NK-92 treated with Interleukin-12 subunit alpha and Interleukin-12 subunit beta, amount 100 ng/mL, for 24 hours (cell line): Measurements from ENCODE around the gene SMARCA4.

Source experiments
- DNase-seq: peaks from one replicate; lab custom pipeline; 2025; lab: John Stamatoyannopoulos, UW

SMARCA4 gene

DNA sequence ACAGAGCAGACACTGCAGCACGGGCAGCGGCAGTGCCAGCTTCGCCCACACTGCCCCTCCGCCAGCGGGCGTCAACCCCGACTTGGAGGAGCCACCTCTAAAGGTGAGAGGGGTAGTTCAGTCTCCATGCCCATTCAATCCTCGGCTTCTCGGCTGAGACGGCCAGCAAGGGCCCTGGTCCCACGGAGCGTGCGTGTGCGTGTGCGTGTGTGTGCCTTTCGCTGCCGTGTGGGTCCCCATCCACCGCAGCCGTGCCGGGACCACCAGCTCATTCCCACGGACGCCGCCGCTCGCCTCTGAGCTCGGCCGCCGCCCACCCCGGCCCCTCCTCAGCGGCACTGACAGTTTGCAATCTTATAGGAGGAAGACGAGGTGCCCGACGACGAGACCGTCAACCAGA is 72.9 kb downstream of the SMARCA4 start:
- no peak for DNase-seq

DNA sequence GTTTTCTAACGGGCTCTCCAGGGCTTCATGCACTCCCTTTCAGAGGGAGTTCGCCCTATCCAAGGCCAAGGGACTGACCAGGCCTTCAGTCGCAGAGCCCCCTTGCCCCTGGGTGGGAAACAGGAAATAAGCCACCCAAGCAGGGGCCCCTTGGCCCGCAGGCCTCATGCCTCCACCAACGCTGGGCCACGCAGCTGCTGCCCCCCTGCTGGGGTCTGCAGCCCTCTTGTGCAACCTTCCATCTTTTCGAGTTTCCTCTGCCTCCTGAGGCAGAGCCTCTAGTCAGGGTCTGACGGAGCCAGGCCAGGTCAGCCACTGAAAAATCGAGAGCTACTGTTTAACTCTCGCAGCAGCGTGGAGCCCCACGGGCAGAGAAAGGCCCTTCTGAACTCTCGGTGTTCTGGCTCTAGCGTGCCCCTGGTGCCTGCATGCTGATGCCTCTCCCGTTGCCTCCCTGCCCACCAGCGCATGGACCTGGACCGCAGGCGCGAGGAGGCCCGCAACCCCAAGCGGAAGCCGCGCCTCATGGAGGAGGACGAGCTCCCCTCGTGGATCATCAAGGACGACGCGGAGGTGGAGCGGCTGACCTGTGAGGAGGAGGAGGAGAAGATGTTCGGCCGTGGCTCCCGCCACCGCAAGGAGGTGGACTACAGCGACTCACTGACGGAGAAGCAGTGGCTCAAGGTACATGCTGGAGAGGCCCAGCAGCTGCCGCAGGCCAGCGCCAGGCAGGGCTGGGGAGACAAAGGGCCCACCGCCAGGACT is 73.8 kb downstream of the SMARCA4 start:
- no peak for DNase-seq

DNA sequence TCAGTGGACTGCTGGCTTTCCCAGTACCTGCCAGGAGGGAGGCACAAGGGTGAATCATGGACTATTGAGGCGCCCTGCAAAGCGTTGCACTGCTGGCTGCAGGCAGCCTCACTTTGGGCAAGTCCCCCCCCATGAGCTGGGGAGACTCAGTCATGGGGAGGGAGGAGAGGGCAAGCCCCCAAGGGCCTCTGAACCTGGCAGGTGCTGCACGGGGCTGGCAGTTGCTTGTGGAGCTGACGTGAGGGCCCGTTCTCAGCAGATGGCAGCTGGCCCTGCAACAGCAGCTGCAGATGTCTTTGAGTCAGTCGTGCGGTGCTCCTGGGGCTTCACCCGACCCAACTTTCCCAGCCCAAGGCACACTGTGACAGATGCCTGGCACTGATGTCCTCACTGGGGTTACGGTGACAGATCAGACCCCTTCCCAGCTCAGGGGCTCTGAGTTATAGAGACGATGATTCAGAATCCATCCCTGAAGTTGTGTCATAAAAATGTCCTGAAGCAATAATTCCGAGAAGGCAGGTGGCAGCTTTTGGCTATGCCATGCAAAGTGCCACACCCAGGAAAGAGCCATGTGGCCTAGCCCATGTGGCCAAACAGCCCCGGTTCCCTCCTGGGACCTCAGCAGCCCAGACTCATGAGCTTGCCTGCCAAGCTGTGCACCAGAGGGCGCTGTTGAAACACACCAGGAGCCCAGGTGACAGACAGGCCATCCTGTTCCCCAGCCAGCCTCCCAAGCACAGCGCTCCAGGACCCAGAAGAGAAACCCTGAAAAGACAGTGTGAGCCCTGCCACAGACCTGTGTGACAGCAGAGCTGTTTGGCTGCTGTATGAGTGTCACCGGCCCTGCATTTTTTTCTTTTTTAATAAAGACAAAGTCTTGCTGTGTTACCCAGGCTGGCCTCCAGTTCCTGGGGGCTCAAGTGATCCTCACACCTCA is 74.9 kb downstream of the SMARCA4 start:
- DNase-seq = peak; percentile 62

DNA sequence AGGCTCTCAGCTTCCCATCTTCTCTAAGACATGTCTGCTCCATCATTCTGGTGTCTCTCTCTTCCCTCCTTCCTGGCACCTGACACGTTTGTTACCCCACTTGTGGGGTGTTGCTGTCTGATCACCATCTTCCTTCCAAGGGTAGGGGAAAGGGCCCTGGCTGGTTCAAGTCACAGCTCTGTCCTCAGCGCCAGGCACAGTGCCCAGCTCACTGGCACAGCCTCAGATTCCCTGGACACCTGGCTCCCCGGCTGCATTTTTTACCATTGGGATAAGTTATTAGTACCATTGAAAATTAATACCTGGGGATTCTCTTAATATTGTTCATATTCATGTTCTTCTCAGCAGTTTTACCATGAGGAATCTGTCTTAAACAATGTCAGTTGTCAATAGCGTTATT is 77.7 kb downstream of the SMARCA4 start:
- DNase-seq = no peak

DNA sequence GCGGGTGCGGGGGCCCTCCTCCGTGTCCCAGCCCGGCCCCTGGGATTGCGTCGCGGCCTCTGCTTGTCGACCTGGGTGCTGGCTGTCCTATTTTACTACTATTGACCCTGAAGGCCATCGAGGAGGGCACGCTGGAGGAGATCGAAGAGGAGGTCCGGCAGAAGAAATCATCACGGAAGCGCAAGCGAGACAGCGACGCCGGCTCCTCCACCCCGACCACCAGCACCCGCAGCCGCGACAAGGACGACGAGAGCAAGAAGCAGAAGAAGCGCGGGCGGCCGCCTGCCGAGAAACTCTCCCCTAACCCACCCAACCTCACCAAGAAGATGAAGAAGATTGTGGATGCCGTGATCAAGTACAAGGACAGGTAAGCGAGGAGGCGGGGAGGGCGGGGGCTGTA is 80.4 kb downstream of the SMARCA4 start:
- no peak for DNase-seq

DNA sequence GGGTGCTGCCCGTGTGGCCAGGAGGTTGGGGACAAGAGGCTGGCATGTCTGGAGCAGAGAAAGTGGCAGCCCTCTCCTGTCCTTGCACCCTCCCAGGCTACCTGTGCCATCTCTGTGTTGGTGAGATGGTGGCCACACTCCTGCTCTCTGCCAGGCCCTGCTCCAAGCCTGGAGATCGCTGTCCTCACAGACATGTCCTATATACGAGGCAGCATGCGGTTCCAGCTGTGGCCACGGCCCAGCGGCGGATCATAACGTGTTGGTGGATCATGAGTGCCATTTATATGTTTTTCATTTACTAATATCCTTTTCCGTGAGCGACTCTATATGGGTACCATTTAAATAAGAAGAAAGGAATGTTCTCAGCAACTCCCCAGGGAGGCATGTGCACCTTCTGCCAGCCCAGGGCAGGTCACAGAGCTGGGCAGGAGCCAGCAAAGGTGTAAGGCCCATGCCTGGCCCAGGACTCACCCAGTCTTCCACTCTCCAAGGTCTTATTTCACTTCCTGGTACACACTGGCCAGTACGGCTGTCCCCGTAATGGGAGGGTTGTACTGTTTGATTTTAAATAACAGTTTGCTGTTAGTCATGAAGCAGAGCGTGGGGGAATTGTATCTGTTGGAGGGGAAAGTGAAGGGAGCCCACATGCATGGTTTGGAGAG is 81.3 kb downstream of the SMARCA4 start:
- DNase-seq = no peak

DNA sequence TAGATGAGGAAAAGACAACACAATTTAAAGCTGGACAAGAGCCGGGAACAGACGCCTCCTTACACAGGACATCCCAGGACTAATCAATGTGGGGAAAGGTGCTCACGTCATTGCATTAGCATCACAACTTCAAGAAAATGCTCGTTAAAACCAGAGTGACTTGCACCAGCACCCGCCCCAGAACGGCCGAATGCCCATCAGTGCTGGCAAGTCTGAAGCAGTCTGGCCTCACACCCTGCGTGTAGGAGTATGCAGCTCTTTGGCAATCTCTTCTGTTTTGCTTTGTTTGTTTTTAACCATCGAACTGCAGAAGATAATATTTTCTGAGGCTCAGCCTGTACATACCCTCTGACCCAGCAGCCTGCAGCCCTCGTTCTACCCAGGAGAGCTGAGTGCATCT is 83.6 kb downstream of the SMARCA4 start:
- no peak for DNase-seq

DNA sequence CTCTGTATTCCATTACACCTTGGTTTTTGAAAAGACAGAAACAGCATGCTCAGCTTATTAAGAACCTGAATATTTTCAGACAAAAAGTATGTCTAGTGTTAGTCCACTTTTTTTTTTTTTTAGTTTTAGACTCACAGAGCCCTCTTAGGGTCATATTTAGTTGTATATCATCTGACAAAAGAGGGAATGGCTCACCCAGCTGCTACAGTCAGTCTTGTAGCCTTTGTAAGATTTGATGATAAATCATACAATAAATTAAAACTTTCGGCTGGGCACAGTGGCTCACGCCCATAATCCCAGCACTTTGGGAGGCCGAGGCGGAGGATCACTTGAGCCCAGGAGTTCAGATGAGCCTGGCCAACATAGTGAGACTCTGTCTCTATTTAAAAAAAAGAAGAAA is 84.7 kb downstream of the SMARCA4 start:
- no peak for DNase-seq

DNA sequence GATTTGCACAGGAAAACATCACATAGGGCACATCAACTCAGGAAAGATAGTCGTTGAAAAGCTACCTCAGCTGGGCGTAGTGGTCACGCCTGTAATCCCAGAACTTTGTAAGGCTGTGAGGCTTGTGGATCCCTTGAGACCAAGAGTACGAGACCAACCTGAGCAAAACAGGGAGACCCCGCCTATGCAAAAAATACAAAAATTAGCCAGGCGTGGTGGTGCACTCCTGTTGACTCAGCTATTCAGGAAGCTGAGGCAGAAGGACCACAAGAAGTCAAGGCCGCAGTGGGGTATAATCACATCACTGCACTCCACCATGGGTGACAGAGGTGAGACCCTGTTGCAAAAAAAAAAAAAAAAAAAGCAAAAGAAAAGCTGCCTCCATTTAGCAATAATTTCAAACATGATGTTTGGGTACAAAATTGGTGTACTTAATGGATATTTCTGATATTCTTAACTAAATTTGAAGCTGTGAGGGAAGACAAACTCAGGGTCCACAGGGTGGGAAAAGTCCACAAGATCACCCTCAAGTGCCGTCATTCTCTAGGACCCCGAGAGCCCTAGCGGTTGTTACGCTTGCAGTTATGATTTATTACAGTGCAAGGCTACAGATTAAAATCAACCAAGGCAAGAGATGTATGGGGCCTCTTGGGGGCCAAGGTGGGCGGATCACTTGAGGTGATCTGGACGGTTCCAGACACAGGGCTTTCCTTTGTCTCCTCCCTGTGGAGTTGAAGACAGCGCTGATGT is 86.0 kb downstream of the SMARCA4 start:
- DNase-seq = no peak

DNA sequence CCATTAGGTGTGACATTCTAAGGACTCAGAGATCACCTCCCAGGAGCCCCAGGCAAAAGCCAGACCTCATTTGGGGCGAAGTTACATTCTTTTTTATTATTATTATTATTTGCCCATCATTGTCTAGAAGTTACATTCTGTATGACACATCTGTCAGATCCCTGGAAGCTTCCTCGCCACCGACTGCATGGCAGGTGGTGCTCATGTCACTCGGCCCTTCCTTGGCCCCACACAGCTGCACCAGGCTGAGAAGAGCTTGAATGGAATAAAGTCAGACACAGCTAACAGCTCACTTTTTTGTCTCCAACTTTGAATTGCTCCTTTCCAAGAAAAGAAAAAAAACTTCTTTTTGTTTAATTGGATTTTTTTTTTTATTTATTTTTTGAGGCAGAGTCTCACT is 87.0 kb downstream of the SMARCA4 start:
- no peak for DNase-seq

DNA sequence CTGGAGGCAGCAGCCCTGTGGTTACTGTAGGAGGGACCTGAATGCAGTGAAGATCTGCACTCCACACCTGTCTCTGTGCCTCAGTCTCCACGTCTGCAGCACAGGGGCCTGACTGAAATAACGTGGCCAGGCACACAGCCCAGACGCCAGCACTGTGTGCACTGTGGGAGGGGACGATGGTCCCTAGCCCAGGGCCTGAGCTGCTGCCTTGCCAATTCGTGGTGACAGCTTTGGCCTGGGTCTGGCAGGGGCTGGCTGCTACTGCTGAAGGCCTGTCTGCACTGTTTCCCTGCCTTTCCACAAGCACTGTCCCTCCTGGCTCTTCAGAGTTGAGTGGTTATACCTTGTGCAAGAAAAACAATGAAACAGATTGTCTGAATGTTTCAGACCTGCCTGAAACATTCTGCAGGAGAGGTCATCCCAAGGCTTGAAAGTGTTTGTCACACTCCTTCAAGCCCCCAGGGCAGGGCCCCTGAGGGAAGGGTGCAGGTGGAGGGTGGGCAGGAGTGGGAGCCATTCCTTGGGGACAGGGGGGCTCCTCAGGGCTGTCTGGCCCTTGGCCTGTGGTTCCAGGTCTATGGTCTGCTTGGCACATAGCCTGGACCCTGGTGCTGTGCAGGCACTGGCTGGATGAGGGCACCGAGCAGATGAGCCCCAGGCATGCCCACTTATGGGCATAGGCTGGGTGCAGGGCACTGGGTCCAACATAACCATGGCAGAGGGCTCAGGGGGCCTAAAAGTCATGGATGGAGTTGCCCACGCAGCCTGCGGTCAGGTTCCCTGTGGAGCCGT is 89.7 kb downstream of the SMARCA4 start:
- DNase-seq = no peak

DNA sequence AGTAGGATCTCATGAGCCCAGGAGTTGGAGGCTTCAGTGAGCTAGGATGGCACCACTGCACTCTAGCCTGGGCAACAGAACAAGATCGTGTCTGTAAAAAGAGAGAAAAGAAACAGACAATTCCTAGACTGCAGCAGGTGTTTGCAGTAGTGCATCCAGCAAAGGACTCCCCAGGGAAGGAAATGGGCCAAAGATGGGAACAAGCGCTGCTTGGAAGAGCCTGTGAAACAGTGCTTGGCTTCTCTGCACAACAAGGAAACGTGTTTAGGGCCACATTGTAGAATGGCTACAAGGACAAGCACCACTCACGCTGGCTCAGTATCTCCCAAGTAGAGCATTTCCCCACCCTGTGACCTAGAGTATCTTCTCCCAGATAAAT is 93.0 kb downstream of the SMARCA4 start:
- no peak for DNase-seq

DNA sequence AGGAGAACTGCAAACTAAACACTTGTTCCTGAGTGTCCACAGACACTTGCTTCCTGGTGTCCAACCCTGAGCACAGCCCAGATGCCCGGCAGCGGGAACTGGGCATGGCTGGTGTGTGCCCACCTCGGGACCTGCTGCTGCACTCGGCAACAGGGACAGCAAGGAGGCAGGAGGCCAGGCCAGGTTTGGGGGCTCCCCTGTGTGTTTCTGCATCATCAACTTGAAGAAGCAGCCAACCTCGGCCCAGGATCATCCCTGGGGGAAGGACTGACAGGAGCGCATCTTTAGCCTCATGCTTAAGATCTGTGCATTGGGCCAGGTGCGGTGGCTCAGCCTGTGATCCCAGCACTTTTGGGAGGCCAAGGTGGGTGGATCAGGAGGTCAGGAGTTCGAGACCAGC is 93.4 kb downstream of the SMARCA4 start:
- no peak for DNase-seq

DNA sequence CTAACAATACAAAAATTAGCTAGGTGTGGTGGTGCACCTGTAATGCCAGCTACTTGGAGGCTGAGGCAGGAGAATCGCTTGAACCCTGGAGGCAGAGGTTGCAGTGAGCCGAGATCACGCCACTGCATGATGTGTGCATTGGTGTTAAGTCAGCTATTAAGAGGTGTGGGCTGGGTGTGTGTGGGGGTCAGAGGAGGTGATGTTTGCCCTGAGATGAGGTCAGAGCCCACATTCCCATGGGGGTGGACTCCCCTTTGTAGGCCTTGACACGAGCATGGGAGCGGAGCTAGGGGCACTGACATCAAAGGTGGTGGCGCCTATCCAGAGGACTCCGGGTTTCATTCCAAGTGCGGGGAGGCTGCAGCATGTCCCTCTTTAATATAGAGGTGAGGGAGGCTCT is 93.8 kb downstream of the SMARCA4 start:
- no peak for DNase-seq

DNA sequence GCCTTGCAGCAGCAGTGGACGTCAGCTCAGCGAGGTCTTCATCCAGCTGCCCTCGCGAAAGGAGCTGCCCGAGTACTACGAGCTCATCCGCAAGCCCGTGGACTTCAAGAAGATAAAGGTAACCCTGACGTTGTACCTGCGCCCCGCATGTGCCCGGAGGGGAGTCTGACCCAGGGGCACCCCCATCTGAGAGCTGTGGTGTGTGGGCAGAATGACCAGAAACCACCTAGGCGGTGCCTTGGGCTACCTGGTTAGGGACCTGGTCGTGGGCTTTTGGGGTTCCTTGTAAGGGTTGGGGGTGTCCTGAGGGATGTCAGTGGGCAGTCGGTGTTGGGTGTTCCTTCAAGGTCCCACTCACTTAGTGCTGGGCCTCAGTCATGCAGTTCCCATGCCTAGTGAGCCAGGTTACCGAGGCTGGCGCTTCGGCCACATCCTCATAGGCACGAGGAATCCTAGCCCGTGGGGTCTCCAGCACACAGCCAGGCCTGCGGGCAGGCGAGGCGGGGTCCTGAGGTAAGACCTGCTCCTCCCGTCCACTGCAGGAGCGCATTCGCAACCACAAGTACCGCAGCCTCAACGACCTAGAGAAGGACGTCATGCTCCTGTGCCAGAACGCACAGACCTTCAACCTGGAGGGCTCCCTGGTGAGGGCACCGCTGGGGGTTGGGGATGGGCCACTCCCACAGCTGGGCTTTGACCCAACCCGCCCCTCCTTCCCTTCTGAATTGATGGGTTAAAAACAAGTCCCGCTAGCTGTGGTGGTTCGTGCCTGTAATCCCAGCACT is 97.6 kb downstream of the SMARCA4 start:
- DNase-seq = no peak

DNA sequence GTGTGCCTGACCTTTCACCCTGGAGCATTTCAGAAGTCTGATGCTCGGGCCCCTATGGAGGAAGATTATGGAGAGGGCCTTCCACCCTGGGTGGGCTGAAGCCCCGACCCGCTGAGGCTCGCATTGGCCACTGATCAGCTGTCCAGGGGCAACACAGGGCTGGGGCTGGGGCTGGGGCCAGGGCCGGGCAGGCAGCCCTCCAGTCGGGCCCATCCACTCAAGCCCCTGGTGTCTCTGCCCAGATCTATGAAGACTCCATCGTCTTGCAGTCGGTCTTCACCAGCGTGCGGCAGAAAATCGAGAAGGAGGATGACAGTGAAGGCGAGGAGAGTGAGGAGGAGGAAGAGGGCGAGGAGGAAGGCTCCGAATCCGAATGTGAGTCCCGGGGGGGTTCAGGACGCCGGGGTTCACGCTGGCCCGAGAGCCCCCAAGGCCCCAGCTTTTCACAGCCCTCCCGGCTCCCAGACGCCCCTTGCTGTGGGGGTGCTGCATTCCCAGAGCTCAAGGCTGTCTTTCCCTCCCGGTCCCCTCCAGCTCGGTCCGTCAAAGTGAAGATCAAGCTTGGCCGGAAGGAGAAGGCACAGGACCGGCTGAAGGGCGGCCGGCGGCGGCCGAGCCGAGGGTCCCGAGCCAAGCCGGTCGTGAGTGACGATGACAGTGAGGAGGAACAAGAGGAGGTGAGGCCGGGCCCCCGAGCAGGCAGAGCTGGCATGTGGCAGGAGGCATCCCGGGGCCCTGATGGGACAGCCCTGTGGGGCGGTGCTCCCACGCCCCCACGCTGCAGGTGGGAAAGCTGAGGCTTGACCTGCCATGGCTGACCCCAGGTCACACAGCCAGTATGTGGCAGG is 98.9 kb downstream of the SMARCA4 start:
- DNase-seq = no peak

DNA sequence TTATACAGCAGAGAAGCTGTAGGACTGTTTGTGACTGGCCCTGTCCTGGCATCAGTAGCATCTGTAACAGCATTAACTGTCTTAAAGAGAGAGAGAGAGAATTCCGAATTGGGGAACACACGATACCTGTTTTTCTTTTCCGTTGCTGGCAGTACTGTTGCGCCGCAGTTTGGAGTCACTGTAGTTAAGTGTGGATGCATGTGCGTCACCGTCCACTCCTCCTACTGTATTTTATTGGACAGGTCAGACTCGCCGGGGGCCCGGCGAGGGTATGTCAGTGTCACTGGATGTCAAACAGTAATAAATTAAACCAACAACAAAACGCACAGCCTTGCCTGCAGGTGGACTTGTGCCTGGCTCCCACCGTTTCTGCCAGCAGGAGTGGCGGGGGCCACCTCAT is 101.1 kb downstream of the SMARCA4 start:
- DNase-seq = no peak

DNA sequence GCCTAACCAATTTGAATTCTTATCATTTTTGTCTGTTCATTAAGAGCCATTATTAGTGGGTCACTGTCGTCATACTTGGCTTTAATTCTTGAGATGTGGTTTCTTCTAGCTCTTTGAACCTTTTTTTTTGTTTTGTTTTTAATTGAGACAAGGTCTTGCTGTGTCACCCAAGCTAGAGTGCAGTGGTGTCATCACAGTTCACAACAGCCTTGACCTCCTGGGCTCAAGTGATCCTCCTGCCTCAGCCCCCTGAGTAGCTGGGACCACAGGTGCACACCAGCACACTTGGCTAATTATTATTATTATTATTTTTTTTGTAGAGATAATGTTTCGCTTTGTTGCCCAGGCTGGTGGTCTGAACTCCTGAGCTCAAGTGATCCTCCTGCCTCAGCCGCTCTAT is 102.6 kb downstream of the SMARCA4 start:
- no peak for DNase-seq

DNA sequence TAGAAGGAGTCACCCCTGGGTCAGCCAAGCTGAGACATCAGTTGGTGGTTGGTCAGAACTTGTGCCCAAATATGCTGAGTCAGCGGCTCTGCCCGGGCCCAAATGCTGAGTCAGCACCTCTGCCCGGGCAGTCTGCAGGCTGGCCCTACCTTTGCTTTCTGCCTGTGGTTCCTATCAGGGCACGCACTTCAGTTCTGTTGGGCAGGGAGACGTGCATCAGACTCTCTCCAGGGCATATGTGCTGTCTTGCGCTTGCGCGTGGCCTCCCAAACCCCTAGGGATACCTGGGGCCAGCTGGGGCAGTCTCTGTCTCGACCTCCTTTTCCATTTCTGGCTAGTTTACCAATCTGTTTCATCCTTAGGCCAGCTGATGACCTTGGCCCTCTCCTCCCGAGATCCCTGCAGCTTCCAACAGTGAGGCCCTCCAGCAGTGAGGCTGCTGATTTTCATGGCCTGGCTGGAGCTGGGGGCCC is 104.0 kb downstream of the SMARCA4 start:
- no peak for DNase-seq
